CD8-positive, alpha-beta memory T cell (primary cell): ENCODE results near the gene PFKL. TPM values are rescaled to one million over a fixed set of nuclear protein-coding genes. Genes with fewer than 3 reads are reported as not detected.
A peak's percentile ranks its signal among the peaks of the same experiment; 100 is the strongest.
"Not testable (repeated sequence)": the region's sequence is repeated elsewhere in the genome, so short reads cannot be mapped to it uniquely, and the experiment has no call there.

Source experiments
- CTCF ChIA-PET: fragments of 350-600 bp; sonication (Branson Sonifier 250); formaldehyde crosslinking; loops from one replicate; lab custom pipeline; 2021; ENCODE audit warnings: antibody characterized with exemption; lab: Charles Lee
- POLR2A ChIA-PET: fragments of 350-600 bp; sonication (Branson Sonifier 250); formaldehyde crosslinking; loops from one replicate; lab custom pipeline; 2021; ENCODE audit warnings: antibody characterized with exemption; lab: Charles Lee
- DNase-seq, 5 donors: peaks; one replicate each; pipeline versions ENCODE4 v3.0.0 to v3.0.0-alpha.2; 2020 to 2022; ENCODE audit warnings: mixed read lengths in 1 of 5
- H3K27ac ChIP-seq: one replicate; pipeline ENCODE4 v1.7.0; 2013; ENCODE audit warnings: low read depth, mild to moderate bottlenecking, low read length, moderate library complexity
- H3K27me3 ChIP-seq: 2 replicates; pipeline ENCODE4 v1.7.0; 2013; ENCODE audit warnings: low read length, mild to moderate bottlenecking; ENCODE audit not compliant: insufficient read depth, poor library complexity, severe bottlenecking
- H3K36me3 ChIP-seq: 2 replicates; pipeline ENCODE4 v1.7.0; 2013; ENCODE audit warnings: mild to moderate bottlenecking, low read length, moderate library complexity; ENCODE audit not compliant: insufficient read depth
- H3K4me1 ChIP-seq: 2 replicates; pipeline ENCODE4 v1.7.0; 2013; ENCODE audit warnings: mild to moderate bottlenecking, low read length, moderate library complexity; ENCODE audit not compliant: insufficient read depth
- H3K4me3 ChIP-seq: 2 replicates; pipeline ENCODE4 v1.7.0; 2013; ENCODE audit warnings: mild to moderate bottlenecking, low read length
- H3K9me3 ChIP-seq: 2 replicates; pipeline ENCODE4 v1.7.0; 2013; ENCODE audit warnings: mild to moderate bottlenecking, low read length
- H3K27ac Mint-ChIP-seq, 8 donors: one replicate each; pipeline ENCODE4 v1.8.0; 2020 to 2021; ENCODE audit warnings: mixed read lengths in 8 of 8, mild to moderate bottlenecking in 6 of 8, inconsistent platforms in 3 of 8, moderate library complexity in 3 of 8
- H3K27me3 Mint-ChIP-seq, 2 donors: one replicate each; pipeline ENCODE4 v1.8.0; 2020 to 2021; ENCODE audit warnings: mixed read lengths in 2 of 2, mild to moderate bottlenecking in 1 of 2, moderate library complexity in 1 of 2
- H3K36me3 Mint-ChIP-seq, 3 donors: one replicate each; pipeline ENCODE4 v1.8.0; 2020 to 2021; ENCODE audit warnings: mixed read lengths in 3 of 3, inconsistent platforms in 1 of 3, mild to moderate bottlenecking in 1 of 3
- H3K4me1 Mint-ChIP-seq, 3 donors: one replicate each; pipeline ENCODE4 v1.8.0; 2020 to 2021; ENCODE audit warnings: mixed read lengths in 3 of 3, inconsistent platforms in 1 of 3, mild to moderate bottlenecking in 1 of 3
- H3K4me3 Mint-ChIP-seq, 7 donors: one replicate each; pipeline ENCODE4 v1.8.0; 2020 to 2021; ENCODE audit warnings: mixed read lengths in 7 of 7, mild to moderate bottlenecking in 6 of 7, moderate library complexity in 4 of 7, inconsistent platforms in 2 of 7
- H3K9me3 Mint-ChIP-seq, 5 donors: one replicate each; pipeline ENCODE4 v1.8.0; 2020 to 2022; ENCODE audit warnings: mixed read lengths in 5 of 5, mild to moderate bottlenecking in 3 of 5, moderate library complexity in 2 of 5, inconsistent platforms in 1 of 5
- polyA plus RNA-seq: library from polyadenylated mRNA; unstranded; fragments of 300-500 nt; fragmentation: Illumina TruSeq; gene quantifications from one replicate; pipeline ENCODE4 v1.2.3, GENCODE V29; 2021
- total RNA-seq, 2 experiments: library from RNA; stranded (reverse); gene quantifications; one replicate each; pipeline ENCODE4 v1.2.3, GENCODE V29; 2021

PFKL gene
- total and polyA plus RNA-seq, 3 experiments from 2014 or later: 105 to 129 (median 122) TPM

DNA sequence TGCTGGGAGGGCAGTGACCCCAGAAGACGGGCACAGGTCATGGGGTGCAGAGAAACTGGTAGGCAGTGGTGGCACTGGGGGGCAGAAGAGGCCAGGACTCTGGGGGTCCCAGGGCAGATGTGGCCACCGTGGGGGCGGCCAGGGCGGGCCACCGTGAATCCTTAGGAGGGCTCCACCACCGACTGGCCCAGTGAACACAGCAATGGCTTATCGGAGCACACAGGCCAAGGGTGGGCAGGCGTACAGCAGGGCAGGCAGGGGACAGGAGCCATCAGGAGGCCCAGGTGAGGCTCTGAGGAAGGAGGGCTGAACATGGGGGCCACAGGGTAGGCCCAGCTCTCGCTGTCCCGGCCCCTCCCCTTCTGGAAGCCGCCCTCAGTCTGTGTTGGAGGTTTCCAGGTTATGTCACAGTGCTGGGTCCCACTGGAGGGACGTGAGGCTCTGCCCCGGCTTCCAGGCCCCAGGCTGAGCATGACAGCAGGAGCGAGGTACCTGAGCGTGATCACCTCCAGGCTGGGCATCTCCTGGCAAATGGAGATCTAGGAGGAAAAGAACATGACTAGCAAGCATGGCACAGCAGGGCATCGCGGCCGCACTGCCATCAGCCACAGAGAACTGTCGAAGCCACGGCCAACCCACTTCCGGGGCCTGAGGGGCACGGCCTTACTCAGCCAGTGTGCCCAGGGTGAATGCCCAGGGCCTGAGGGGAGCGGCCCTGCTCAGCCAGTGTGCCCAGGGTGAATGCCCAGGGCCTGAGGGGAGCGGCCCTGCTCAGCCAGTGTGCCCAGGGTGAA lies 35.6 kb downstream of the PFKL start:
- Mint-ChIP-seq H3K36me3 (peaks cover 0 to 41% (median 0%) of the 10 kb centered on the region in 3 donors), H3K4me1 (peaks cover 13 to 21% (median 20%) of the 10 kb centered on the region in 3 donors), H3K27ac (peak overlapping the region in 1 of 8 donors; percentile 52), H3K4me3 (no peak overlapping the region), H3K27me3 (no peaks in the 10 kb centered on the region), H3K9me3 (no peaks in the 10 kb centered on the region)
- no peaks in the 10 kb centered on the region for H3K27me3 ChIP-seq
- H3K36me3 ChIP-seq: peaks cover 7% of the 10 kb centered on the region
- CTCF ChIA-PET: no interaction called here
- no peak for DNase-seq
- H3K4me3 ChIP-seq: no peak overlapping the region
- H3K9me3 ChIP-seq: no peaks in the 10 kb centered on the region
- POLR2A ChIA-PET: interaction anchor here (1.1 kb wide), 1 partner anchor 15 kb away, joined by 4 read pairs; no protein-coding TSS in a partner anchor
- no peak overlapping the region for H3K27ac ChIP-seq
- peaks cover 18% of the 10 kb centered on the region for H3K4me1 ChIP-seq

DNA sequence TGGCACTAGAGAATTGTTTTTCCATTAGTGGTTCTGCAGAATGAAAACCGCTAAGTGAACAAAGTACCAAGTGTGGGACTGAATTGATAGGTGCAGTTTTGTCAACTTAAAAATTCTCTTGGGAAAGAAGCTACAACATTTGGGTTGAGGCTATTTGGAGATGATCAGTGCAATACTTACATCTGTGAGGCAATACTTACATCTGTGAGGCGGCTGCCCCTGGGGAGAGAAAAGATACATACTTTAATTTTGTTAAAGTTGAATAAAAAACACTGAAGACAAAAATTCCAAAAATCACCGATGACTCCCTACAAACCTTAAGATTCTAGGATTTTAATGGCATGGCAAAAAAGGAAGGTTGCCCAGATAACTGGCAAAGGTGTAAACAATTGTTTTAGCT lies 37.6 kb downstream of the PFKL start:
- Histone ChIP-seq H3K36me3 (peaks cover 7% of the 10 kb centered on the region), H3K4me1 (peaks cover 18% of the 10 kb centered on the region), H3K9me3 (no peaks in the 10 kb centered on the region), H3K27me3 (no peaks in the 10 kb centered on the region), H3K27ac (no peak overlapping the region), H3K4me3 (no peak overlapping the region)
- ChIA-PET POLR2A (no interaction called here), CTCF (no interaction called here)
- Mint-ChIP-seq H3K27me3 (no peaks in the 10 kb centered on the region), H3K36me3 (peaks cover 0 to 34% (median 0%) of the 10 kb centered on the region in 3 donors), H3K9me3 (no peaks in the 10 kb centered on the region), H3K27ac (peak overlapping the region; percentile 38 to 98 (median 87)), H3K4me3 (peak overlapping the region; percentile 12 to 91 (median 74)), H3K4me1 (peaks cover 17 to 24% (median 22%) of the 10 kb centered on the region in 3 donors)
- DNase-seq: no peak

DNA sequence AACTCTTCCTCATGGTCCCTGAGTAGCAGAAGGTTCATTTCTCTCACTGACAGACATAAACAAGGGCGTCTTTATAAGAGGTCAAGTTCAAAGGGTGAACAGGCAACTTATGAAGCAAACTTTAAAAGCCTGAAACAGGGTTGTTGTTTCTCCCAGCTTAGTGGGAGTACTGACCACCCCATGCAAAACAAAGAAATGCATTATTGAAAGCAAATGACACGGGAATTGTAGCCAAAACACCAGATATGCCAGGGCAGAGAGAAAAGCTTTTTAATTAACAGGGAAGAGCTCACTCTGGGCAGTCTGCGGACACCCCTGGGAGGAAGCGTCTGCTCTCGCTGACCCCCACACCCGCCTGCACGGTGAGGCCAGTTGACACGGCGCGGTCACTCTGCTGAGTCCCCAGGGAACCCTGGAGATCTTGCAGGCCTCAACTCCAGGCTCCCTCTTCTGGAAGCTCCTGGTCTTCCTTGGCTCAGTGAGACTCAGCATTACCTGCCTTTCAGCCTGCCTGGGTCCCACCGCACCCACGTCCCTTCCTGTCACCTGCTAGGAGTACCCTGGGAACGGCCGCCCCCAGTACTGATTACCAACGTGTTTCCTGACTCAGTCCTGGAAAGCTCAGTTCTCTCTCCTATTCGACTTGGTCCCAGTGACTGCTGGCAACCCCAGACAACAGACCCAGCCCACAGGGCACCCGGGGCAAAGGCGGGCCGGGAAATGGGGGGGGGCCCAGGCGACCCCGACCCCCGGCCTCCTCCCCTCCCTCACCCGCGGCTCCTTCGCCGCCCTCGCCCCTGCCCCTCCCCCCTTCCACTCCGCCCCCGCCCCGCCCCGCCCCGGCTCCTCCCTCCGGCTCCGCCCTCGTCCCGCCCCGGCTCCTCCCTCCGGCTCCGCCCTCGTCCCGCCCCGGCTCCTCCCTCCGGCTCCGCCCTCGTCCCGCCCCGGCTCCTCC lies 38.4 kb downstream of the PFKL start:
- H3K27me3 Mint-ChIP-seq: no peaks in the 10 kb centered on the region
- H3K4me3 ChIP-seq: peak overlapping the region; percentile 43
- peak overlapping the region; percentile 61 to 98 (median 87) for H3K27ac Mint-ChIP-seq
- no peaks in the 10 kb centered on the region for H3K9me3 ChIP-seq
- H3K9me3 Mint-ChIP-seq: no peaks in the 10 kb centered on the region
- H3K4me3 Mint-ChIP-seq: peak overlapping the region; percentile 49 to 91 (median 75)
- H3K36me3 Mint-ChIP-seq: peaks cover 0 to 28% (median 0%) of the 10 kb centered on the region in 3 donors
- peaks cover 18% of the 10 kb centered on the region for H3K4me1 ChIP-seq
- ChIA-PET CTCF (no interaction called here), POLR2A (interaction anchor here (0.8 kb wide), 1 partner anchor 15 kb away, joined by 4 read pairs; the partner anchor contains the start of gene TRPM2)
- H3K27ac ChIP-seq: peak overlapping the region; percentile 43
- DNase-seq: peak; percentile 33 to 67 (median 46)
- H3K4me1 Mint-ChIP-seq: peaks cover 17 to 24% (median 22%) of the 10 kb centered on the region in 3 donors
- H3K27me3 ChIP-seq: no peaks in the 10 kb centered on the region
- peaks cover 7% of the 10 kb centered on the region for H3K36me3 ChIP-seq

DNA sequence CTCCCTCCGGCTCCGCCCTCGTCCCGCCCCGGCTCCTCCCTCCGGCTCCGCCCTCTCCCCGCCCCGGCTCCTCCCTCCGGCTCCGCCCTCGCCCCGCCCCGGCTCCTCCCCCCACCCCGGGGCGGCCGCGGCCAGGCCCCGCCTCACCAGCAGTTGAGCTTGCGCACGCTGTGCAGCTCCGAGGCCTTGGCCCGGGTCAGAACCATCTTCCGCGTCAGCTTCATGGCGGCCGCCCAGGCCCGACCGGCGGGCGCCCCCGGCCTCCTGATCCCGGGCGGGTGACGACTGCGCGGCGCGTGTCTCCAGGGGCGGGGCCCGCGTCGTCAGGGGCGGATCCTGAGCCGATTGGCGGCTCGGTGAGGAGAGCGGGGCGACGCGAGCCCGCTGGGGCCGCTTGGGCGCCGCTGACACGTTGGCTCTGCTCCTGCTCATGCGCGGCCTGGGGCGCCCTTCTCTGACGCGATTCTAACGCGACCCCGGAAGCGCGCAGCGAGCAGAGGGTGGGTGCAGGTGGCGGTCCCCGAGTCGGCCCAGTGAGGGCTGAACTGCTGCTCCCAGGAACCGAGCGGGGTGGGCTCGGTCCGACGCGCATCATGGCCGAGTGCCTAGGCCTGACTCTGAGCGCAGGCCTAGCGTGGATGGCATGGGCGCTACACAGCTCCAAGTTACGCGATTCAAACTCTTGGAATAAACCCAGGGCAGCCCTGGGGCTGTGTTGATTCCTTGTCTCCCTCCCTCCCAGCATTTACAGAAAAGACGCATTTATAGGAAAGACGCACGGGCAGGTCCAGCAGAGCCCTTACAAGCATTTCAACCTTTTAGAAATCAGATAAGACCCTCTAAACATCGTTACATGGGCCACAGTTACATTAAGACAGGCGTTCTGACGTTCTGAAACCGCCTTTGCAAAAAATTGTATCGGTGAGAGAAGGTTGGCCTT lies 39.4 kb downstream of the PFKL start, which contains the start of gene CFAP410:
Gene CFAP410, minus strand, starts transcription at position 420 of the 940 bp plus-strand sequence. Its CDS starts 196 bp downstream, at position 224.
- POLR2A ChIA-PET: interaction anchor here (0.8 kb wide), 1 partner anchor 14 kb away, joined by 4 read pairs; the partner anchor contains the start of gene TRPM2
- CTCF ChIA-PET: no interaction called here
- Histone ChIP-seq H3K27me3 (no peaks in the 10 kb centered on the region), H3K4me3 (peak within 1 kb of the TSS; percentile 97), H3K36me3 (peaks cover 7% of the 10 kb centered on the region), H3K9me3 (no peaks in the 10 kb centered on the region), H3K4me1 (peaks cover 18% of the 10 kb centered on the region), H3K27ac (peak within 1 kb of the TSS; percentile 97)
- Mint-ChIP-seq H3K27me3 (no peaks in the 10 kb centered on the region), H3K4me3 (peak within 1 kb of the TSS; percentile 86 to 93 (median 90)), H3K9me3 (no peaks in the 10 kb centered on the region), H3K27ac (peak within 1 kb of the TSS; percentile 94 to 99 (median 98)), H3K4me1 (peaks cover 17 to 29% (median 26%) of the 10 kb centered on the region in 3 donors), H3K36me3 (peaks cover 0 to 28% (median 0%) of the 10 kb centered on the region in 3 donors)
- DNase-seq: peak; percentile 92 to 97 (median 96)

DNA sequence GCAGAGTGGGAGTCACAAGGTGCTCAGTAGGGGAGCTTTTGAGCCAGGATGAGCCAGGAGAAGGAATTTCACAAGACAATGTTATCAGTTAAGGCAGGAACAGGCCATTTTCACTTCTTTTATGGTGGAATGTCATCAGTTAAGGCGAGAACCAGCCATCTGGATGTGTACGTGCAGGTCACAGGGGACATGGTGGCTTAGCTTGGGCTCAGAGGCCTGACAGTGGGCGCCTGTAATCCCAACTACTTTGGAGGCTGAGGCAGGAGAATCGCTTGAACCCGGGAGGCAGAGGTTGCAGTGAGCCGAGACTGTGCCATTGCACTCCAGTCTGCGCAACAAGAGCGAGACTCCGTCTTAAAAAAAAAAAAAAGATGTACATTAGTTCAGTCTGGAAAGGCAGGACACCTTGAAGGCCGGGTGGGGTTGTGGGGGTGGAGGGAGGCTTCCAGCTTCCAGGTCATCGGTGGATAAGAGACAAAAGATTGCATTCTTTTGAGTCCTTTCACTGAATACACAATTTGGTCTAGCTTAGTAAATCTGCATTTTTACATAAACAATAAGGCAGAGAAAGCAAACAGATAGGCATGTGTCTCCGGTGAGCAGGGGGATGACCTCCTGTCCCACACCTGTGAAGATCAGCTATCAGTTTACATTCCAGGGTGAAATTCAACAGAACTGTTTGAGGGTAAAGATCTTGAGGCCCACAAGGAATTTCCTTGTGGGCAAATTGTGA lies 42.0 kb downstream of the PFKL start:
- H3K9me3 ChIP-seq, DNase-seq, H3K4me3 ChIP-seq, H3K27me3 ChIP-seq, H3K27ac ChIP-seq, H3K36me3 ChIP-seq, H3K9me3 Mint-ChIP-seq, POLR2A ChIA-PET, H3K27me3 Mint-ChIP-seq: not testable (repeated sequence)
- Mint-ChIP-seq H3K4me3 (peak overlapping the region in 1 of 7 donors; percentile 50), H3K27ac (peak overlapping the region in 3 of 8 donors; percentile 17 to 95 (median 55)), H3K36me3 (peaks cover 0 to 12% (median 0%) of the 10 kb centered on the region in 3 donors), H3K4me1 (peaks cover 16 to 29% (median 26%) of the 10 kb centered on the region in 3 donors)
- CTCF ChIA-PET: interaction anchor here (0.9 kb wide), 1 partner anchor 11 kb away, joined by 3 read pairs; the partner anchor contains the start of gene TRPM2
- peaks cover 18% of the 10 kb centered on the region for H3K4me1 ChIP-seq

DNA sequence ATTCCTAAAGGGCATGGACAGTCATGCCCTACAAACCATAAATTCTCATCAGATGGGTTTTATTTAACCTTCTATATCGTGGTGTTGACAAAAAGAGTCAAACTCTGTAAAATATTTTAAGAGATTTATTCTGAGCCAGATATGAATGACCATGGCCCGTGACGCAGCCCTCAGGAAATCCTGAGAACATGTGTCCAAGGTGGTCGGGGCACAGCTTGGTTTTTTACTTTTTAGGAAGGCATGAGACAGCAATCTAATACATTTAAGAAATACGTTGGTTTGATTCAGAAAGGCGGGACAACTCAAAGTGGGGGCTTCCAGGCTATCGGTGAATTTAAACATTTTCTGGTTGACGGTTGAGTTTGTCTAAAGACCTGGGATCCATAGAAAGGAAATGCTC lies 43.1 kb downstream of the PFKL start:
- H3K36me3 Mint-ChIP-seq, H3K27ac ChIP-seq, POLR2A ChIA-PET, CTCF ChIA-PET, H3K9me3 ChIP-seq, H3K36me3 ChIP-seq, H3K27me3 ChIP-seq, DNase-seq, H3K27me3 Mint-ChIP-seq, H3K9me3 Mint-ChIP-seq, H3K4me3 ChIP-seq: not testable (repeated sequence)
- Mint-ChIP-seq H3K4me1 (peaks cover 15 to 27% (median 20%) of the 10 kb centered on the region in 3 donors), H3K4me3 (peak overlapping the region in 1 of 7 donors; percentile 50), H3K27ac (peak overlapping the region in 2 of 8 donors; percentile 23 to 90)
- H3K4me1 ChIP-seq: peaks cover 15% of the 10 kb centered on the region
